Spleen (tissue), 11 donors: ENCODE results near the gene TAF4. TPM values are rescaled to one million over a fixed set of nuclear protein-coding genes. Genes with fewer than 3 reads are reported as not detected.

ENCODE experiments used
- DNase-seq: peaks from one replicate; pipeline ENCODE4 v3.0.0-alpha.2; 2020
- H3K27ac ChIP-seq, 8 donors: fragments of 200-600 bp; sonication (generic) in 7 of 8; 1 replicate in 4 of 8; 2 replicates in 4 of 8; pipeline versions ENCODE4 v1.5.0 to v1.8.0; 2016 to 2021; ENCODE audit warnings: inconsistent platforms in 4 of 8, mild to moderate bottlenecking in 4 of 8, moderate library complexity in 1 of 8
- H3K27me3 ChIP-seq, 7 donors: fragments of 200-600 bp; sonication (generic) in 6 of 7; replicated peaks in 1 of 7; 1 replicate in 4 of 7; 2 replicates in 3 of 7; pipeline versions ENCODE4 v1.5.0 to v1.8.0; 2016 to 2021; ENCODE audit warnings: inconsistent platforms in 3 of 7, mild to moderate bottlenecking in 1 of 7
- H3K36me3 ChIP-seq, 6 donors: fragments of 200-600 bp; sonication (generic) in 5 of 6; 1 replicate in 4 of 6; 2 replicates in 2 of 6; pipeline versions ENCODE4 v1.5.0 to v1.8.0; 2016 to 2021; ENCODE audit warnings: inconsistent platforms in 2 of 6
- H3K4me1 ChIP-seq, 6 donors: fragments of 200-600 bp; sonication (generic) in 5 of 6; 1 replicate in 3 of 6; 2 replicates in 3 of 6; pipeline versions ENCODE4 v1.5.0 to v1.8.0; 2016 to 2021; ENCODE audit warnings: inconsistent platforms in 3 of 6
- H3K4me3 ChIP-seq, 8 donors: fragments of 200-600 bp; sonication (generic) in 7 of 8; 1 replicate in 4 of 8; 2 replicates in 4 of 8; pipeline versions ENCODE4 v1.5.0 to v1.8.0; 2016 to 2021; ENCODE audit warnings: inconsistent platforms in 4 of 8, mild to moderate bottlenecking in 4 of 8, moderate library complexity in 2 of 8
- H3K9me3 ChIP-seq, 8 donors: fragments of 200-600 bp; sonication (generic) in 7 of 8; 1 replicate in 4 of 8; 2 replicates in 4 of 8; pipeline versions ENCODE4 v1.5.0 to v1.8.0; 2016 to 2021; ENCODE audit warnings: inconsistent platforms in 4 of 8
- POLR2A ChIP-seq, 3 donors: fragments of 450-650 bp; IDR thresholded peaks; one replicate each; pipeline ENCODE4 v1.5.1; 2017; ENCODE audit warnings: antibody characterized with exemption in 3 of 3, mild to moderate bottlenecking in 1 of 3
- POLR2AphosphoS5 ChIP-seq, 3 donors: sonication (generic); formaldehyde crosslinking; IDR thresholded peaks; one replicate each; pipeline ENCODE4 v1.5.1; 2017; ENCODE audit warnings: antibody characterized with exemption in 3 of 3
- WGBS, 5 donors: extraction: QIAGEN DNeasy Blood & Tissue Kit in 3 of 5; methylation state at CpG; one replicate each; pipeline versions ENCODE4 v1.1.5 to v1.1.7; 2013 to 2018; 5-methylcytosine and 5-hydroxymethylcytosine counted together
- intact Hi-C: fragments of 100-400 bp; cut with DNase I; formaldehyde crosslinking; loops from one replicate; pipeline ENCODE4 v1.15.0; 2023; ENCODE audit warnings: low total_unique reads
- polyA plus RNA-seq, 3 donors: library from polyadenylated mRNA; stranded (reverse); fragments of 200-250 nt; gene quantifications; one replicate each; pipeline ENCODE4 v1.2.1, GENCODE V29; 2013
- total RNA-seq, 7 donors: library from RNA; depleted of rRNA in 3 of 7; stranded (reverse); fragments of >200 nt in 3 of 7; fragmentation: NEBNext Ultra II Directional in 4 of 7; extraction: Animal tissue kit (Norgen Biotek cat#: 25700) in 4 of 7; gene quantifications; one replicate each; pipeline versions ENCODE4 v1.1.0 to v1.2.1, GENCODE V29; 2016 to 2021
- TF ChIP-seq, protein P1 (sequence below), 11 experiments: fragments of 200-600 bp in 7 of 11; fragments of 450-650 bp in 4 of 11; sonication (generic) in 4 of 11; IDR thresholded peaks in 8 of 11; conservative IDR thresholded peaks in 3 of 11; 1 replicate in 7 of 11; 2 replicates in 4 of 11; pipeline versions ENCODE4 v1.4.0 to v1.8.0; 2016 to 2021; ENCODE audit warnings: antibody characterized with exemption in 11 of 11, inconsistent platforms in 4 of 11, mild to moderate bottlenecking in 1 of 11
- donor health status: healthy with polysubstance abuse.
- donor health status: DM: no; HTN: no; CAD: no; lungs with moderate emphysema.
- donor health status: DM: no; HTN: no; CAD: no.
- donor health status: Bipolar disorder and iron deficiency.
- donor health status: healthy.
- donor health status: DM: no; HTN: no; CAD: no.
- donor health status: DM: yes; HTN: yes; CAD: no.

TAF4 gene
- total and polyA plus RNA-seq, 10 donors: 4.3 to 28.3 (median 16.5) TPM

- Histone ChIP-seq H3K36me3 (no peaks in the 10 kb centered on the region), H3K27ac (no peak overlapping the region), H3K4me1 (no peaks in the 10 kb centered on the region), H3K27me3 (peaks cover 0 to 43% (median 9%) of the 10 kb centered on the region in 7 donors), H3K9me3 (no peaks in the 10 kb centered on the region), H3K4me3 (no peak overlapping the region)
- no peak for TF ChIP-seq POLR2A (IDR thresholded peaks at IDR 0.05)
- peak in 1 of 3 donors; percentile 10 for TF ChIP-seq POLR2AphosphoS5 (IDR thresholded peaks at IDR 0.05)
- TF ChIP-seq, protein P1, sequence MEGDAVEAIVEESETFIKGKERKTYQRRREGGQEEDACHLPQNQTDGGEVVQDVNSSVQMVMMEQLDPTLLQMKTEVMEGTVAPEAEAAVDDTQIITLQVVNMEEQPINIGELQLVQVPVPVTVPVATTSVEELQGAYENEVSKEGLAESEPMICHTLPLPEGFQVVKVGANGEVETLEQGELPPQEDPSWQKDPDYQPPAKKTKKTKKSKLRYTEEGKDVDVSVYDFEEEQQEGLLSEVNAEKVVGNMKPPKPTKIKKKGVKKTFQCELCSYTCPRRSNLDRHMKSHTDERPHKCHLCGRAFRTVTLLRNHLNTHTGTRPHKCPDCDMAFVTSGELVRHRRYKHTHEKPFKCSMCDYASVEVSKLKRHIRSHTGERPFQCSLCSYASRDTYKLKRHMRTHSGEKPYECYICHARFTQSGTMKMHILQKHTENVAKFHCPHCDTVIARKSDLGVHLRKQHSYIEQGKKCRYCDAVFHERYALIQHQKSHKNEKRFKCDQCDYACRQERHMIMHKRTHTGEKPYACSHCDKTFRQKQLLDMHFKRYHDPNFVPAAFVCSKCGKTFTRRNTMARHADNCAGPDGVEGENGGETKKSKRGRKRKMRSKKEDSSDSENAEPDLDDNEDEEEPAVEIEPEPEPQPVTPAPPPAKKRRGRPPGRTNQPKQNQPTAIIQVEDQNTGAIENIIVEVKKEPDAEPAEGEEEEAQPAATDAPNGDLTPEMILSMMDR (IDR thresholded peaks at IDR 0.05 in 8 of 11, conservative IDR thresholded peaks at IDR 0.05 in 3 of 11): no peak
- WGBS, 5 donors: 19 to 37% (median 29%) methylated on average over 11 to 22 of the region's 22 CpGs
- intact Hi-C loops: no loop called here
- peak; percentile 46 for DNase-seq
Observed at GRCh38 chr20:61951695-61952533, 113.8 kb downstream of the TAF4 start.

DNA sequence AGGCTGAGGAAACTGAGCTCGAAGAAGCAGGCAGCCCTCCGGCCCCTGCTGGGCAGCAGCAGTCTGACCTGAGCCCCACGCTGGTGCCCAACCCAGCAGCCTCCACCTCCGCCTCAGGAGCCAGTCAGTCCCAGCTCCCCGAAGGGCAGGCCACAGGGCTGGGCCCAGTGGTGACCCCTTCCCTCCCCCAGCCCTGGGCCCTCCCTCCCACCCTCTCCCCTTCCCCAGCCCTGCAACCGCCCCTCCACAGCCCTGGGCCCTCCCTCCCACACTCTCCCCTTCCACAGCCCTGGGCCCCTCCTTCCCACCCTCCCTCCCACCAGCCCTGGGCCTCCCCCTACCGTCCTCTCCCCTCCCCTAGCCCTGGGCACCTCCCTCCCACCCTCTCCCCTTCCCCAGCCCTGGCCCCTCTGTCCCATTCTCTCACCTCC, 115.0 kb downstream of the TAF4 start:
- DNase-seq: peak; percentile 36
- Histone ChIP-seq H3K4me3 (no peak overlapping the region), H3K9me3 (no peaks in the 10 kb centered on the region), H3K27ac (no peak overlapping the region), H3K27me3 (peaks cover 0 to 43% (median 9%) of the 10 kb centered on the region in 7 donors), H3K4me1 (no peaks in the 10 kb centered on the region), H3K36me3 (no peaks in the 10 kb centered on the region)
- TF ChIP-seq POLR2AphosphoS5 (IDR thresholded peaks at IDR 0.05): no peak
- TF ChIP-seq, protein P1 (IDR thresholded peaks at IDR 0.05 in 8 of 11, conservative IDR thresholded peaks at IDR 0.05 in 3 of 11): no peak
- TF ChIP-seq POLR2A (IDR thresholded peaks at IDR 0.05): no peak
- 41 to 51% (median 44%) methylated on average over 3 to 7 of the region's 7 CpGs for WGBS, 5 donors
- intact Hi-C loops: no loop called here

DNA sequence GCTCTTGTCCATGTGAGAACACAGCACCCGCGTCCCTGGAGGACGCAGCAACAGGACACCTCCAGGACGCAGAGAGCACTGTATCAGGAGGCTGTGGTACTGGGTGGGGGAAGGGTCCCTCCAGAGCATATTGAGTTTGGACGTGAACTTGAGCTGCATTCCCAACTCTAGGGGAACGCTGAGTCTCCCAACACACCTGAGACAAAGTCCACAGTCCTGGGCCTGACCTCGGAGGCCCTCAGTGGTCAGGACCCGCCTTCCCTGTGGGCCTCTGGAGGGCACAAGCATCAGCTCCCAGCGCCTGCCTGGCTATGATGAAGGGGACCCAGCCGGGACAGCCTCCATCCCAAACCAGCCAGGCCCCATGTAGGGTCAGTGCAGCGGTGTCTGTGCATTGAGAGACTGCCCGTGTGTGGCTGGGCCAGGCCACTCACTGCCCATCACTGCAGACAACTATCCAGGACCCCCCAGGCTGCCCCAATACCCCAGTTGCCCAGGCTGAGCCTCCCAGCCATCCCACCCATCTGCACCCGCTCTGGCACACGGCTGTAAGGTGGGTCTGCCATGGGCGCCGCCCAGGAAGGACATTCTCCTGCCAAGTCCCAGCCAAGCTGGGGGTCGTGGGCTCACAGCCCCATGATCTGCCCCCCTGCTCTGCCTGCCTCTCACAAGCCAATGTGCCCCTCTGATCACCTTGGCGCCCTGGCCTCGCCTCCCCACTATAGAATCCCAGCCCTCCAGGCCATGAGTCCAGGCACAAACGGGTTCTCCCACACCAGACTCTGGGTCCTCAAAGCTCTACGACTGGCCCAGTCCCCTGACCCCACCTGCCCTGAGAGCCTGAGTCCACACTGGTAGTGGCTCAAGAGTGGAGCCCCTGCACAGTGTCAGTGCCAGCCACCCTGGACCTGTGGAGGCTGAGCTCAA, 115.7 kb downstream of the TAF4 start:
- no peaks in the 10 kb centered on the region for H3K4me1 ChIP-seq
- no peaks in the 10 kb centered on the region for H3K36me3 ChIP-seq
- intact Hi-C loops: no loop called here
- no peaks in the 10 kb centered on the region for H3K9me3 ChIP-seq
- TF ChIP-seq POLR2AphosphoS5 (IDR thresholded peaks at IDR 0.05) (no peak), POLR2A (IDR thresholded peaks at IDR 0.05) (no peak)
- TF ChIP-seq, protein P1 (IDR thresholded peaks at IDR 0.05 in 8 of 11, conservative IDR thresholded peaks at IDR 0.05 in 3 of 11): no peak
- no peak overlapping the region for H3K27ac ChIP-seq
- 81 to 89% (median 85%) methylated on average over 13 to 21 of the region's 21 CpGs for WGBS, 5 donors
- peaks cover 0 to 43% (median 9%) of the 10 kb centered on the region in 7 donors for H3K27me3 ChIP-seq
- no peak overlapping the region for H3K4me3 ChIP-seq
- DNase-seq: peak; percentile 39
